ENCODE data around the gene PPP2R2C. TPM values are rescaled to one million over a fixed set of nuclear protein-coding genes. Genes with fewer than 3 reads are reported as not detected.

Gene PPP2R2C
- total and polyA plus RNA-seq, 2 of the 4 experiments (the other 2 are of a cell fraction) = 0.03 TPM; not detected in 1

DNA sequence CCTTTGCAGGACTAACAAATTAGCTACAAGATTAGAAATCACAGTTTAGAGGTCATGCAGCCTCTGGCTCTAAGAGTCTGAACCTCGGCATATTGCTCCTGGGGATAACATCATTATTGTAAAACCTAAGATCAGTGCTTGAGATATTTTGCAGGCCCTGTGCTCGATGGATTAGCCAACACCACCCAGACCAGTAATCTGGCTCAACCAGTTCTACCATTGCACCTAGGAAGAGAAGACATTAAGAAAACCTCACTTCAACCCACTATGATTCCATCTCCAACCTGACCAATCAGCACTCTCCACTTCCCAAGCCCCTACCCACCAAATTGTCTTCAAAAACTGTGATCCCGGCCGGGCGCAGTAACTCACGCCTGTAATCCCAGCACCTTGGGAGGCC, 159.2 kb downstream of the PPP2R2C start:
- POLR2A ChIA-PET (ENCODE audit: unreplicated experiment) = no interaction called here

More for the DNA sequence above, 159.2 kb downstream of the PPP2R2C start:
- Histone ChIP-seq H4K8ac (ENCODE audit: low read depth in 2 of 2, low read length in 2 of 2) (no peak overlapping the region), H3K27ac (ENCODE audit: insufficient read depth, low read length) (no peak overlapping the region), H4K5ac (ENCODE audit: low read depth, low read length) (no peak overlapping the region), H3K23ac (ENCODE audit: low read depth, low read length) (no peak overlapping the region), H3K14ac (replicated peaks; ENCODE audit: low read depth, low read length) (no peak overlapping the region), H2BK5ac (ENCODE audit: low read depth, low read length, poor library complexity, severe bottlenecking) (no peak overlapping the region), H4K91ac (ENCODE audit: insufficient read depth, low read depth, low read length) (no peak overlapping the region), H2AK5ac (ENCODE audit: low read depth, low read length) (no peak overlapping the region), H3K4me3 (ENCODE audit: insufficient read depth, low read depth, low read length) (no peak overlapping the region), H2BK120ac (ENCODE audit: low read depth, low read length) (no peak overlapping the region), H3K79me1 (ENCODE audit: low read depth in 1 of 2, low read length in 2 of 2) (no peaks in the 10 kb centered on the region), H2AK9ac (replicated peaks; ENCODE audit: low read depth, low read length, poor library complexity) (no peak overlapping the region), H3K56ac (ENCODE audit: extremely low read depth, insufficient read depth, low read length) (no peak overlapping the region), H3K9ac (ENCODE audit: low read depth, low read length) (no peak overlapping the region), H3K4ac (ENCODE audit: low read depth, low read length) (no peak overlapping the region), H3K4me1 (ENCODE audit: control insufficient read depth, insufficient read depth, low read length) (no peaks in the 10 kb centered on the region), H4K20me1 (ENCODE audit: insufficient read depth, low read length) (no peaks in the 10 kb centered on the region), H2AFZ (replicated peaks; ENCODE audit: low read length, poor library complexity) (no peak overlapping the region), H3K4me2 (ENCODE audit: low read depth, low read length) (no peak overlapping the region), H3K9me3 (ENCODE audit: control insufficient read depth, insufficient read depth, low read length) (peaks cover 4% of the 10 kb centered on the region), H3K36me3 (ENCODE audit: control insufficient read depth, insufficient read depth, low read length) (no peaks in the 10 kb centered on the region), H2BK20ac (ENCODE audit: low read depth, low read length) (no peak overlapping the region), H3K27me3 (ENCODE audit: control insufficient read depth, insufficient read depth, low read length) (peaks cover 38% of the 10 kb centered on the region), H2BK15ac (ENCODE audit: low read depth, low read length) (no peak overlapping the region), H3K18ac (ENCODE audit: low read depth, low read length) (no peak overlapping the region), H3K9me1 (ENCODE audit: insufficient read depth, low read length) (no peaks in the 10 kb centered on the region)
- in situ Hi-C loops (cut with MboI; ENCODE audit: low sequenced_read_pairs) (no loop called here), intact Hi-C loops (cut with micrococcal nuclease) (no loop called here), dilution Hi-C loops (cut with HindIII; ENCODE audit: low sequenced_read_pairs, unreplicated experiment) (no loop called here)
- no TSS peak for BruUV-seq (replicated peaks)
- no peak for ATAC-seq (ENCODE audit: low read depth)
- WGBS, 2 experiments (ENCODE audit: extremely low coverage in 2 of 2, insufficient read length in 1 of 2) = 40% methylated on average over 1 of the region's 6 CpGs; no CpG with 5 or more reads in 1 of the 2 experiments
- CTCF ChIA-PET = no interaction called here
- no peak for DNase-seq
- no peak for TF ChIP-seq POLR2A (IDR thresholded peaks at IDR 0.05; ENCODE audit: low read depth, low read length)
- no peak for TF ChIP-seq RCOR1 (IDR thresholded peaks at IDR 0.05; ENCODE audit: insufficient replicate concordance, low read length)
- TF ChIP-seq, protein P1, sequence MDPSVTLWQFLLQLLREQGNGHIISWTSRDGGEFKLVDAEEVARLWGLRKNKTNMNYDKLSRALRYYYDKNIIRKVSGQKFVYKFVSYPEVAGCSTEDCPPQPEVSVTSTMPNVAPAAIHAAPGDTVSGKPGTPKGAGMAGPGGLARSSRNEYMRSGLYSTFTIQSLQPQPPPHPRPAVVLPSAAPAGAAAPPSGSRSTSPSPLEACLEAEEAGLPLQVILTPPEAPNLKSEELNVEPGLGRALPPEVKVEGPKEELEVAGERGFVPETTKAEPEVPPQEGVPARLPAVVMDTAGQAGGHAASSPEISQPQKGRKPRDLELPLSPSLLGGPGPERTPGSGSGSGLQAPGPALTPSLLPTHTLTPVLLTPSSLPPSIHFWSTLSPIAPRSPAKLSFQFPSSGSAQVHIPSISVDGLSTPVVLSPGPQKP (IDR thresholded peaks at IDR 0.05; ENCODE audit: borderline replicate concordance, low read depth, low read length) = no peak
- no peak for TF ChIP-seq RFX5 (IDR thresholded peaks at IDR 0.05; ENCODE audit: low read depth, low read length)
- no peak for TF ChIP-seq CHD1 (IDR thresholded peaks at IDR 0.05; ENCODE audit: low read depth, low read length)
- TF ChIP-seq FOS (IDR thresholded peaks at IDR 0.05; ENCODE audit: low read depth, low read length) = no peak
- no peak for TF ChIP-seq MAZ (IDR thresholded peaks at IDR 0.05; ENCODE audit: borderline replicate concordance, low read depth, low read length)

Data from IMR-90 (cell line).